ENCODE measurements around the gene NRXN3. TPM values are rescaled to one million over a fixed set of nuclear protein-coding genes. Genes with fewer than 3 reads are reported as not detected.

NRXN3 gene
- total and polyA plus RNA-seq, 5 donors from 2014 or later, result not detected

- H3K36me3 ChIP-seq (ENCODE audit: control insufficient read depth, insufficient read depth, low read length), result no peaks in the 10 kb centered on the region
- H3K4me1 ChIP-seq (ENCODE audit: control insufficient read depth, insufficient read depth, low read length, poor library complexity, severe bottlenecking), result no peaks in the 10 kb centered on the region
- ATAC-seq (ENCODE audit: low read depth in 2 of 2) (no peak), DNase-seq (no peak)
- no peaks in the 10 kb centered on the region for H3K4me1 Mint-ChIP-seq
- no peaks in the 10 kb centered on the region for H3K27me3 Mint-ChIP-seq
- H3K36me3 Mint-ChIP-seq, result no peaks in the 10 kb centered on the region
- no peak overlapping the region for H3K27ac ChIP-seq (ENCODE audit: insufficient read depth, low read length, poor library complexity, severe bottlenecking)
- no peaks in the 10 kb centered on the region for H3K27me3 ChIP-seq (ENCODE audit: control insufficient read depth, insufficient read depth, low read length)
- H3K4me3 Mint-ChIP-seq, result no peak overlapping the region
- H3K9me3 Mint-ChIP-seq, result peaks cover 0 to 8% (median 5%) of the 10 kb centered on the region in 7 donors
- H3K9me3 ChIP-seq (ENCODE audit: control insufficient read depth in 2 of 2, low read length in 2 of 2), result no peaks in the 10 kb centered on the region
- no peak overlapping the region for H3K4me3 ChIP-seq (ENCODE audit: low read depth, low read length)
- H3K27ac Mint-ChIP-seq, result no peak overlapping the region
These were observed 1560.8 kb downstream of the NRXN3 start for GRCh38 chr14:79730953-79731352.

DNA sequence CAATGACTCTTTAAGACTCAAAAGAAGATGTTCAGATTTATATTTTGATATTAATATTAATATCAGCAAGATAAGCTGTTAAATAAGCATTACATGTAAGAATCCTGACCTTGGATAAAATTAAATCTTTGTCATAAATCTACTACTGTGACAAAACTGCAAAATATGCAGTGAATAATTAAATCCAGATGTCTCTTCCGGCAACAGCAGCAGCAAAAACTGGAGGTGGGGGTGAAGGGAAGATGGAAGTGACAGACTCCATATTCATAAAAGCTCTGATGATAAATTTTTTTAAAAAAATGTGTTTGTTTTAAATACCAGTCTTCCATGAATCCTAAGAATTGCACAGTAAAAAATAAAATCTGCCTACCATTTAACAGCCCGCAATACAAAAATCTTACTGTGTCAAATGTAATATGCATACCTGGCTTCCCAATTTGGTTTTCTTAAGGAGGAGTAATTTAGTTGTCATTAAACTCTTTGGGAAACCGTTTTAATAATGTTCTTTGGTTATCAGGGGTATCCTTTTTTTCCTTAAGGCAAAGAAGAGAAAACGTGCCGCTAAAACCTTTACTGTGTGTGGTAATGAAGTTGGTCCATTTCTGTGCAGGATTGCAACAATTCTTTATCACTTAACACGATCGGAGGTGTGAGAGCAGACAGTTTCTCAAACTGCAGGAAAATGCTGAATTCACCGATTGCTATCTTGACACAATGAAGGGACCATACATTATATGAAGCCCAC, 1562.9 kb downstream of the NRXN3 start:
- H3K27me3 Mint-ChIP-seq, result no peaks in the 10 kb centered on the region

GRCh38 chr14:79734151-79734550, 1564.0 kb downstream of the NRXN3 start:
- no peak overlapping the region for H3K27ac Mint-ChIP-seq

More for the DNA sequence above, 1562.9 kb downstream of the NRXN3 start:
- H3K4me3 Mint-ChIP-seq, result no peak overlapping the region
- ATAC-seq (ENCODE audit: low read depth in 2 of 2) (no peak), DNase-seq (no peak)
- Histone ChIP-seq H3K4me1 (ENCODE audit: control insufficient read depth, insufficient read depth, low read length, poor library complexity, severe bottlenecking) (no peaks in the 10 kb centered on the region), H3K36me3 (ENCODE audit: control insufficient read depth, insufficient read depth, low read length) (no peaks in the 10 kb centered on the region), H3K27me3 (ENCODE audit: control insufficient read depth, insufficient read depth, low read length) (no peaks in the 10 kb centered on the region), H3K4me3 (ENCODE audit: low read depth, low read length) (no peak overlapping the region), H3K9me3 (ENCODE audit: control insufficient read depth in 2 of 2, low read length in 2 of 2) (peaks cover 0 to 4% of the 10 kb centered on the region in 2 experiments), H3K27ac (ENCODE audit: insufficient read depth, low read length, poor library complexity, severe bottlenecking) (no peak overlapping the region)
- H3K4me1 Mint-ChIP-seq, result no peaks in the 10 kb centered on the region
- H3K9me3 Mint-ChIP-seq, result peaks cover 0 to 14% (median 6%) of the 10 kb centered on the region in 7 donors
- H3K27ac Mint-ChIP-seq, result no peak overlapping the region
- no peaks in the 10 kb centered on the region for H3K36me3 Mint-ChIP-seq

DNA sequence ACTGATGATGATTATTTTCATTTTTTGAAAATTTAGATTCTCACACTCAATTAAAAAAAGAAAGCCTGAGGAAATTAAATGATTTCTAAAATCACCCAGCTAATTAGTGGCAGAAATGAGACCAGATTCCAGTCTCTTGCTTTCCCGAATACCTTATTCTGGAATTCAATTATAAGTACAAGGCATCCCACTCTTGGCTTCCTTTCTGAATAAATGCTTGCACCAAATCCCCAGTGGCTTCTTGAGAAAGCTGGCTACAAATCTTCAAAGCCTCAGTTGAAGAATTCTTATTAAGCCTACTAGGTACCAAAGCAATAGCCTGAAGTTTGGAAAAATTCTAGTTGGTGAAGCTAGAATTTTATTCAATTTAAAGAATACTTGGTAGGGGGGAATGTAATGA, 1564.5 kb downstream of the NRXN3 start:
- H3K4me3 ChIP-seq (ENCODE audit: low read depth, low read length), result no peak overlapping the region
- peaks cover 0 to 4% of the 10 kb centered on the region in 2 experiments for H3K9me3 ChIP-seq (ENCODE audit: control insufficient read depth in 2 of 2, low read length in 2 of 2)
- no peaks in the 10 kb centered on the region for H3K27me3 Mint-ChIP-seq
- no peak overlapping the region for H3K27ac Mint-ChIP-seq
- H3K9me3 Mint-ChIP-seq, result peaks cover 0 to 15% (median 6%) of the 10 kb centered on the region in 7 donors
- no peak overlapping the region for H3K27ac ChIP-seq (ENCODE audit: insufficient read depth, low read length, poor library complexity, severe bottlenecking)
- H3K4me1 ChIP-seq (ENCODE audit: control insufficient read depth, insufficient read depth, low read length, poor library complexity, severe bottlenecking), result no peaks in the 10 kb centered on the region
- ATAC-seq (ENCODE audit: low read depth in 2 of 2), result no peak
- DNase-seq, result no peak
- H3K4me3 Mint-ChIP-seq, result no peak overlapping the region
- H3K27me3 ChIP-seq (ENCODE audit: control insufficient read depth, insufficient read depth, low read length), result no peaks in the 10 kb centered on the region
- no peaks in the 10 kb centered on the region for H3K4me1 Mint-ChIP-seq
- H3K36me3 Mint-ChIP-seq, result no peaks in the 10 kb centered on the region
- H3K36me3 ChIP-seq (ENCODE audit: control insufficient read depth, insufficient read depth, low read length), result no peaks in the 10 kb centered on the region

More at GRCh38 chr14:79734151-79734550, 1564.0 kb downstream of the NRXN3 start:
- no peaks in the 10 kb centered on the region for H3K27me3 Mint-ChIP-seq
- no peaks in the 10 kb centered on the region for H3K36me3 ChIP-seq (ENCODE audit: control insufficient read depth, insufficient read depth, low read length)
- H3K27ac ChIP-seq (ENCODE audit: insufficient read depth, low read length, poor library complexity, severe bottlenecking), result no peak overlapping the region
- H3K36me3 Mint-ChIP-seq, result no peaks in the 10 kb centered on the region
- H3K27me3 ChIP-seq (ENCODE audit: control insufficient read depth, insufficient read depth, low read length), result no peaks in the 10 kb centered on the region
- peaks cover 0 to 14% (median 6%) of the 10 kb centered on the region in 7 donors for H3K9me3 Mint-ChIP-seq
- no peak for ATAC-seq (ENCODE audit: low read depth in 2 of 2)
- H3K4me1 ChIP-seq (ENCODE audit: control insufficient read depth, insufficient read depth, low read length, poor library complexity, severe bottlenecking), result no peaks in the 10 kb centered on the region
- no peak for DNase-seq
- H3K4me3 ChIP-seq (ENCODE audit: low read depth, low read length), result no peak overlapping the region
- no peaks in the 10 kb centered on the region for H3K4me1 Mint-ChIP-seq
- no peak overlapping the region for H3K4me3 Mint-ChIP-seq
- peaks cover 0 to 4% of the 10 kb centered on the region in 2 experiments for H3K9me3 ChIP-seq (ENCODE audit: control insufficient read depth in 2 of 2, low read length in 2 of 2)

DNA sequence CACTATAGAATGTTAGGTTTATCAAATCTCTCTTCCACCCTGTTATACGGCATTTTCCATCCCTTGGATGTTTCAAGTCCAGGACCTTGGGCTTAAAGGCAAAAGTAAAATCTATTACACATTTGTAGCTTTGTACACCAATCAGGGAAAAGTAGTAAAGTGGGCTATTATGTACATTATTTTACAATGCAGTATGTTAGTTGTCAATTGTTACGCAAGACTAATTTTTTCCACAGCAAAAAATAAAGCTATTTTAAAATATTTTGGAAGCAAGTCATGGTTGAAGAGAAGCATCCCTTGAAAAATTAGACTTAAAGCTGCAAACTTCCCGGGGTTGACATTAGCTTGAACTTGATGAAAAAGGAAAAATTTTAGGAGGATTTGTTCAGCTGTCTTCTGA, 1564.9 kb downstream of the NRXN3 start:
- Histone ChIP-seq H3K4me3 (ENCODE audit: low read depth, low read length) (no peak overlapping the region), H3K4me1 (ENCODE audit: control insufficient read depth, insufficient read depth, low read length, poor library complexity, severe bottlenecking) (no peaks in the 10 kb centered on the region), H3K9me3 (ENCODE audit: control insufficient read depth in 2 of 2, low read length in 2 of 2) (peaks cover 0 to 4% of the 10 kb centered on the region in 2 experiments), H3K27me3 (ENCODE audit: control insufficient read depth, insufficient read depth, low read length) (no peaks in the 10 kb centered on the region), H3K27ac (ENCODE audit: insufficient read depth, low read length, poor library complexity, severe bottlenecking) (no peak overlapping the region), H3K36me3 (ENCODE audit: control insufficient read depth, insufficient read depth, low read length) (no peaks in the 10 kb centered on the region)
- Mint-ChIP-seq H3K4me1 (no peaks in the 10 kb centered on the region), H3K36me3 (no peaks in the 10 kb centered on the region), H3K9me3 (peaks cover 0 to 19% (median 5%) of the 10 kb centered on the region in 7 donors), H3K27me3 (no peaks in the 10 kb centered on the region), H3K27ac (no peak overlapping the region), H3K4me3 (no peak overlapping the region)
- DNase-seq (no peak), ATAC-seq (ENCODE audit: low read depth in 2 of 2) (no peak)

DNA sequence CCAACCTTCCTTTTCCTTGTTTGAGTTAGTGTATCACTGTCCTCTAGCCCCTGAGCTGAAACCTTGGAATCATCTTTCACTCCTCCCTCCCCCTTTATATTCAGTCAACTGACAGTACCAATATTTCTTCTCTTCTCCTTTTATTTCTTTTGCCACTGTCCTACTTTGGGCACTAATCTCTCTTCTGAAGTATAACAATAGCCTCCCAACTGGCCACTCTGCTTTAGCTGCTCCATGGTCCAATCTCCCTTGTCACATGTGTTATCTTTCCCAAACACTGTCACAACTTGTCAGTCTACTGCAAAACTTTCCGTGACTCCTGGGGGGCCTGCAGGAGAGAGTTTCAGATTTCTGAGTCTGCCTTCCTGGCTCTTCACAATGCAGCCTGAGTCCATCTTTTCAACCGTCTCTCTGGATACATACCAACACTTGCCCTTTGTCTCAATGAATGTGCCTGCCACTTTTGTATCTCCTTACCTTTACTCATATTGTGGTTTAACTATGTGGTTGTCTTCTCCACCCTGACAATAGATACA, 1570.0 kb downstream of the NRXN3 start:
- Mint-ChIP-seq H3K4me1 (no peaks in the 10 kb centered on the region), H3K4me3 (no peak overlapping the region), H3K27me3 (no peaks in the 10 kb centered on the region), H3K9me3 (peaks cover 0 to 18% (median 6%) of the 10 kb centered on the region in 7 donors), H3K36me3 (no peaks in the 10 kb centered on the region), H3K27ac (no peak overlapping the region)
- H3K4me1 ChIP-seq (ENCODE audit: control insufficient read depth, insufficient read depth, low read length, poor library complexity, severe bottlenecking), result no peaks in the 10 kb centered on the region
- no peak for ATAC-seq (ENCODE audit: low read depth in 2 of 2)
- no peak overlapping the region for H3K27ac ChIP-seq (ENCODE audit: insufficient read depth, low read length, poor library complexity, severe bottlenecking)
- peaks cover 0 to 4% of the 10 kb centered on the region in 2 experiments for H3K9me3 ChIP-seq (ENCODE audit: control insufficient read depth in 2 of 2, low read length in 2 of 2)
- H3K36me3 ChIP-seq (ENCODE audit: control insufficient read depth, insufficient read depth, low read length), result no peaks in the 10 kb centered on the region
- no peak for DNase-seq
- no peaks in the 10 kb centered on the region for H3K27me3 ChIP-seq (ENCODE audit: control insufficient read depth, insufficient read depth, low read length)
- H3K4me3 ChIP-seq (ENCODE audit: low read depth, low read length), result no peak overlapping the region

- H3K9me3 ChIP-seq (ENCODE audit: control insufficient read depth in 2 of 2, low read length in 2 of 2), result no peaks in the 10 kb centered on the region
- Mint-ChIP-seq H3K4me1 (no peaks in the 10 kb centered on the region), H3K27ac (no peak overlapping the region), H3K9me3 (peaks cover 0 to 12% (median 6%) of the 10 kb centered on the region in 7 donors), H3K36me3 (no peaks in the 10 kb centered on the region), H3K4me3 (no peak overlapping the region), H3K27me3 (no peaks in the 10 kb centered on the region)
- no peaks in the 10 kb centered on the region for H3K36me3 ChIP-seq (ENCODE audit: control insufficient read depth, insufficient read depth, low read length)
- H3K27ac ChIP-seq (ENCODE audit: insufficient read depth, low read length, poor library complexity, severe bottlenecking), result no peak overlapping the region
- no peak for ATAC-seq (ENCODE audit: low read depth in 2 of 2)
- no peaks in the 10 kb centered on the region for H3K27me3 ChIP-seq (ENCODE audit: control insufficient read depth, insufficient read depth, low read length)
- H3K4me3 ChIP-seq (ENCODE audit: low read depth, low read length), result no peak overlapping the region
- H3K4me1 ChIP-seq (ENCODE audit: control insufficient read depth, insufficient read depth, low read length, poor library complexity, severe bottlenecking), result no peaks in the 10 kb centered on the region
- DNase-seq, result no peak
These were observed 1572.0 kb downstream of the NRXN3 start for GRCh38 chr14:79742142-79742541.

DNA sequence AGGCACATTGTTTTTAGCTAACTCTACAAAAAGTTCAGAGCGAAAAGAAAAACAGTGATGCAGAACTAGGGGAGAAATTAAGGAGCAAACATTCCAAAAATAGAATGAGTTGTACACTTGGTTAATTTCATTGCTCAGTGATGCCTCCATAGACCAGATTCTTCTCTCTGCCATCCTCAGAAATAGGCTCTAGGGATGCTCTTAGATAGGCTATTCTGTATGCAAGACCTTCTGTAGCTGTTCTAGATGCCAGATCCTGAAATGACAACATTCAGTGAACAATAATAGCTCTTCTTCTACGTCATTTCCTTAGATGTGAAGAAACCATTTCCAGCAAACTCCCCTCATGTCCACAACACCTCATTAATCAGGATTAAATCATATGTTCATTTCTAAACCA, 1574.9 kb downstream of the NRXN3 start:
- Mint-ChIP-seq H3K27ac (no peak overlapping the region), H3K27me3 (no peaks in the 10 kb centered on the region), H3K36me3 (no peaks in the 10 kb centered on the region), H3K9me3 (peaks cover 0 to 8% (median 4%) of the 10 kb centered on the region in 7 donors), H3K4me1 (no peaks in the 10 kb centered on the region), H3K4me3 (no peak overlapping the region)
- no peak overlapping the region for H3K4me3 ChIP-seq (ENCODE audit: low read depth, low read length)
- ATAC-seq (ENCODE audit: low read depth in 2 of 2) (no peak), DNase-seq (no peak)
- H3K9me3 ChIP-seq (ENCODE audit: control insufficient read depth in 2 of 2, low read length in 2 of 2), result no peaks in the 10 kb centered on the region
- no peak overlapping the region for H3K27ac ChIP-seq (ENCODE audit: insufficient read depth, low read length, poor library complexity, severe bottlenecking)
- no peaks in the 10 kb centered on the region for H3K27me3 ChIP-seq (ENCODE audit: control insufficient read depth, insufficient read depth, low read length)
- no peaks in the 10 kb centered on the region for H3K4me1 ChIP-seq (ENCODE audit: control insufficient read depth, insufficient read depth, low read length, poor library complexity, severe bottlenecking)
- no peaks in the 10 kb centered on the region for H3K36me3 ChIP-seq (ENCODE audit: control insufficient read depth, insufficient read depth, low read length)

Data from CD4-positive, CD25-positive, alpha-beta regulatory T cell (primary cell).